ENCODE results near the gene LUC7L3.
"Not testable (repeated sequence)": the region's sequence is repeated elsewhere in the genome, so short reads cannot be mapped to it uniquely, and the experiment has no call there.

LUC7L3 gene, protein sequence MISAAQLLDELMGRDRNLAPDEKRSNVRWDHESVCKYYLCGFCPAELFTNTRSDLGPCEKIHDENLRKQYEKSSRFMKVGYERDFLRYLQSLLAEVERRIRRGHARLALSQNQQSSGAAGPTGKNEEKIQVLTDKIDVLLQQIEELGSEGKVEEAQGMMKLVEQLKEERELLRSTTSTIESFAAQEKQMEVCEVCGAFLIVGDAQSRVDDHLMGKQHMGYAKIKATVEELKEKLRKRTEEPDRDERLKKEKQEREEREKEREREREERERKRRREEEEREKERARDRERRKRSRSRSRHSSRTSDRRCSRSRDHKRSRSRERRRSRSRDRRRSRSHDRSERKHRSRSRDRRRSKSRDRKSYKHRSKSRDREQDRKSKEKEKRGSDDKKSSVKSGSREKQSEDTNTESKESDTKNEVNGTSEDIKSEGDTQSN

DNA sequence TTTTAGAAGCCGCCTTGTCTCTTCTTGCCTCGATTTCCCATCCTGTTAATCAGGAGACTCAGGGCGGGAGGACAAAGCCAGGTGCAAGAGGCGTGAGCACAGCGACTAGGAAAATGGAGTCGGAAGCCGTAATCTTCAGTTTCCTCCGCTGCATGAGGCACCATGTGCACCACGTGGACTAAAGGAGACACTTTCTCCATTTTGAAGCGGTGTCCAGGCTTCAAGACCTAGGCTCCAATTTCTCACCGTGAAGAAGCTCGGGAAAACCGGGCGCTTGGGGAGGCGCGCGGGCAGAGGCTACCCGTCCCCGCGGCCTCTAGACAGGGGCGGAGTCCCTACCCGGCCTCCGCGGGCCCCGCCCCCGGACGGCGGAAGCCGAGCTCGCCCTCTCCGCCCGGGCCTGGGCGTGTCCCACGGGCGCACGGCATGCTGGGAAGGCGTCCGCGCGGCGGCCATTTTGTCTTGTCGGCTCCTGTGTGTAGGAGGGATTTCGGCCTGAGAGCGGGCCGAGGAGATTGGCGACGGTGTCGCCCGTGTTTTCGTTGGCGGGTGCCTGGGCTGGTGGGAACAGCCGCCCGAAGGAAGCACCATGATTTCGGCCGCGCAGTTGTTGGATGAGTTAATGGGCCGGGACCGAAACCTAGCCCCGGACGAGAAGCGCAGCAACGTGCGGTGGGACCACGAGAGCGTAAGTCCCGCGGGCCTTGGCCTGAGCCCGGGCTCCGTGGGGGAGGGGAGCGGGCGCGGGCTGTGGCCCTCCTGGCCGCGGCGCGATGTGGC lies at the start of gene LUC7L3:
LUC7L3 (plus strand) TSS at position 460 of the 780 bp plus-strand sequence; CDS start at position 590, 130 bp downstream.
- peak; percentile 90 for DNase-seq

DNA sequence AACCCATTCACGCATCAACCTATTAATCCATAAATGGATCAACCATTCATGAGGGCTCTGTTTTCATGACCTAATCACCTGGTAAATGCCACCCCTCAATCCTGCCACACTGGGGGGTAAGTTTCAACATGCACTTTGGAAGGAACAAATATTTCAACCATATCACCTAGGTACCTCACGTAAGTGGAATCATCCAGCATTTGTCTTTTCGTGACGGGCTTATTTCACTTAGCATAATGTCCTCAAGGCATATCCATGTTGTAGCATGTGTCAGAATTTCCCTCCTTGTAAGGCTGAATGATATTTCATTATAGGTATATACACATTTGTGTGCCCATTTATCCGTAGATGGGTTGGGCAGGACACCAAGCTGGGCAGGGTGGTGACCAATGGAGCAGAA lies 47.3 kb upstream of the LUC7L3 start:
- DNase-seq, result no peak

DNA sequence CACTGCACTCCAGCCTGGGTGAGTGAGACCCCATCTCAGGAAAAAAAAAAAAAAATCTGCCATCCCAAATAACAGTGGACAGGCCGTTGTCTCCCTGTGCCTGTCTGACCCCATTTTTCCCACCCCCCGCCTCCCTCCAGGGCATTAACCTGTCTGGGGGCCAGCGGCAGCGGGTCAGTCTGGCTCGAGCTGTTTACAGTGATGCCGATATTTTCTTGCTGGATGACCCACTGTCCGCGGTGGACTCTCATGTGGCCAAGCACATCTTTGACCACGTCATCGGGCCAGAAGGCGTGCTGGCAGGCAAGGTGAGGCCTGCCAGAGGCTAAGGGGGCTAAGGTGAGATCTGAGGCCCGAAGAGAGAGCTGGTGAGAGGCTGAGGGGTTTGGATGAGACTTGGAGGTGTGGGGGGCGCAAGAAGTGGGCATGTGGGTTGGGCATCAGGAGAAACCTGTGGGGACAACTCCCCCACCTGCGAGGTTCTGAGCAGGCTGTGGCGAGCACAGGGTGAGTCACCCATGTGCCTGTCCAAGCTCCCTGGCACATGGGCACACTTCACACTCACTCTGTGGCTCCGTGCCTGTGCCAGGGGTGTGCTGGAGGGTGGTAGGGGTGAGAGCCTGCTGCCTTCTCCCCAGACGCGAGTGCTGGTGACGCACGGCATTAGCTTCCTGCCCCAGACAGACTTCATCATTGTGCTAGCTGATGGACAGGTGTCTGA lies 46.4 kb upstream of the LUC7L3 start:
- DNase-seq, result no peak

DNA sequence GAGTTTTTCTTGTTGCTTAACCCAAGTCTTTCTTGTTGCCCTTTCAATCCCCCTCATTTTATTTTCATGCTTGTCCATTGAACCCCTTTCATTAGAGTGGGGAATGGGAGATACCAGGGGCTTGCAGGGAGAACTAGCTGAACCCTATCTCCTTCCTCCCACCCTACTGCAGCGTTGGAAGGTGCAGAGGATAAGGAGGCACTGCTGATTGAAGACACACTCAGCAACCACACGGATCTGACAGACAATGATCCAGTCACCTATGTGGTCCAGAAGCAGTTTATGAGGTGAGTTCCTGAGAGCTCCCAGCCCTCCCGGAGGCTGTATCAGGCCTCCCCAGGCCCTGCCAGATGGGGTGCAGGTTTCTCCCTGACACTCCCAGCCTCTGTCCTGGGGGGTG lies 44.2 kb upstream of the LUC7L3 start:
- no peak for DNase-seq

DNA sequence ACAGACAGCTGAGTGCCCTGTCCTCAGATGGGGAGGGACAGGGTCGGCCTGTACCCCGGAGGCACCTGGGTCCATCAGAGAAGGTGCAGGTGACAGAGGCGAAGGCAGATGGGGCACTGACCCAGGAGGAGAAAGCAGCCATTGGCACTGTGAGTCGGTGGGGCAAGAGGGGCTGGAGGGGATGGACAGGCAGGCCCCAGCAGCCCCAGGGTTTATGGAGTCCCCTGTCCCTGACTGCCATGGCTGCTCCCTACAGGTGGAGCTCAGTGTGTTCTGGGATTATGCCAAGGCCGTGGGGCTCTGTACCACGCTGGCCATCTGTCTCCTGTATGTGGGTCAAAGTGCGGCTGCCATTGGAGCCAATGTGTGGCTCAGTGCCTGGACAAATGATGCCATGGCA lies 43.8 kb upstream of the LUC7L3 start:
- DNase-seq, result no peak

DNA sequence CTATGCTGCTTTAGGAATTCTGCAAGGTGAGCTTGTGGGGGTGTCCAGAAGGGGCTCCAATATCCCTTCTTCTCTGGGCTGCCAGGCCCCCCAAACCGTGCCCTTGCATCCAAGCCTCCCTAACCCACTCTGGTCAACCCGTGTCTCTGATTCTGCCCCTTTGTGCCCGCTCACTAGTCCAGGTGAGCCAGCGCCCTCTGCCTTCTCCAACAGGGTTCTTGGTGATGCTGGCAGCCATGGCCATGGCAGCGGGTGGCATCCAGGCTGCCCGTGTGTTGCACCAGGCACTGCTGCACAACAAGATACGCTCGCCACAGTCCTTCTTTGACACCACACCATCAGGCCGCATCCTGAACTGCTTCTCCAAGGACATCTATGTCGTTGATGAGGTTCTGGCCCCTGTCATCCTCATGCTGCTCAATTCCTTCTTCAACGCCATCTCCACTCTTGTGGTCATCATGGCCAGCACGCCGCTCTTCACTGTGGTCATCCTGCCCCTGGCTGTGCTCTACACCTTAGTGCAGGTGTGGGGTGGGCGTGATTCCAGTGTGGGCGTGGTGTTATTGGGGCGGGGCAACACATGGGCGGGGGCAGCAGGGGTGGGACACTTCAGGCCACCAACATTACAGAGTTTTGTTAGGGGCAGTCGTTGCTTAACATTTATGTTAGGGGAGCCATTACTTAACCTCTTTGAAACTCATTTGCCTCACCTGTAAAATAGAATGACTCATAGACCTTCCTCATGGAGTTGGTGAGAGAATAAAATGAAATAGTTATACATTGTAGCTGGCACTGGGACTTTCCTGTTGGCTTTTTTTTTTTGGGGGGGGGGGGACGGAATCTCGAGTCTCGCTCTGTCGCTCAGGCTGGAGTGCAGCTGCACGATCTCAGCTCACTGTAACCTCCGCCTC lies 43.1 kb upstream of the LUC7L3 start:
- no peak for DNase-seq

DNA sequence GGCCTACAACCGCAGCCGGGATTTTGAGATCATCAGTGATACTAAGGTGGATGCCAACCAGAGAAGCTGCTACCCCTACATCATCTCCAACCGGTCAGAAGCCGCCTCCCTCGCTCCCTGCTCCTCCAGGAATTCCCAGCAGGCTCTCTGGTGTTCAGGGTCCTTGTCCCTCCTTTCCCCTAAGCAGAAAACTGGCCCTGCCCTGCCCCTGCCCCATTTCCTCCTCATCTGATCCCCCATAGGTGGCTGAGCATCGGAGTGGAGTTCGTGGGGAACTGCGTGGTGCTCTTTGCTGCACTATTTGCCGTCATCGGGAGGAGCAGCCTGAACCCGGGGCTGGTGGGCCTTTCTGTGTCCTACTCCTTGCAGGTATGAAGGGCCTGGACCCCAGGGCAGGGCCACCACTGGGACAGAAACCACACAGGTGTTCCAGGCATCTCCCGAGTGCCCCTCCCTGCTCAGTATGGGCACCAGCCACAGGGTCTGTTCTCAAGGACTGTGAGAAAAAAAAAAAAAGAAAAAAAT lies 41.5 kb upstream of the LUC7L3 start:
- no peak for DNase-seq

DNA sequence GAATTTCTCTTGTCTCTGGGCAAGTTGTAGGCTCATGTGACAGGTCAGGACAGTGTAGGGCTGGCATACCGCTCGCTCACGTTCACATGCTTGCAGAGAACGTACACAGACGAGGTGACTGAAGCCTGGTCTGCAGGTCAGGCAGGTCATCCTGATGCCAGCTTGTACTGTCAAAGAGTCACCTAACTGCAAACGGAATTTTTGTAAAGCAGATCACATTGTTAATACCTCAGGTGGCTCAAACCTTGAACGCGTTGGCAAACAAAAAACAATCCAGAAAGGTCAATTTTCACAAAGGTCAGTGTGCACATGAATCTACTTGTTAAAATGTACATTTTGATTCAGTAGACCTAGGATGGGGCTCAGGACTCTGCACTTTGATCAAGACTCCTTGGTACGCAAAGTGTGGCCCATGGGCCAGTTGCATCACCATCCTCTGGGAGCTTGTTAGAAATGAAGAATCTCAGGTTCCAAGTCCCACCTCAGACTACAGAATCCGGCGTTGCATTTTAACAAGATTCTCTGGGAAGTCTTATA lies 40.3 kb upstream of the LUC7L3 start:
- no peak for DNase-seq

DNA sequence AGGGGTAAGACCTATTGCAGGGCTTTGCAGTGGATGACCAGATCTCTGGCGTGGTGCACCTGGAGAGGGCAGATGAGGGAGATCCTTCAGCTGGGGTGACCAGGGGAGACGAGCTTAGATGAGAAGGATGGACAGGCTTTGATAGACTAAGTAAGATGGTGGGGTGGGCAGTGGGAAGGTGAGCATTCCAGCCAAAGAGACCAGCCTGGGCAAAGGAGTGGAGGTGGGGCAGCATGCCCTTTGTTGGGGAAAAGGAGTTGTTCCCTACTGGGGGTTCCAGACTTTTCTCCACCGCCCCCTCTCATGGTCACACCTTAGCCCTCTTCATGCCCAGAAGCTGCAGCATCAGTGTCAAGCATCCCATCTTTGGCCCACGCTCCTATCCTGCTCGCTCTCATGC lies 39.3 kb upstream of the LUC7L3 start:
- DNase-seq, result no peak

DNA sequence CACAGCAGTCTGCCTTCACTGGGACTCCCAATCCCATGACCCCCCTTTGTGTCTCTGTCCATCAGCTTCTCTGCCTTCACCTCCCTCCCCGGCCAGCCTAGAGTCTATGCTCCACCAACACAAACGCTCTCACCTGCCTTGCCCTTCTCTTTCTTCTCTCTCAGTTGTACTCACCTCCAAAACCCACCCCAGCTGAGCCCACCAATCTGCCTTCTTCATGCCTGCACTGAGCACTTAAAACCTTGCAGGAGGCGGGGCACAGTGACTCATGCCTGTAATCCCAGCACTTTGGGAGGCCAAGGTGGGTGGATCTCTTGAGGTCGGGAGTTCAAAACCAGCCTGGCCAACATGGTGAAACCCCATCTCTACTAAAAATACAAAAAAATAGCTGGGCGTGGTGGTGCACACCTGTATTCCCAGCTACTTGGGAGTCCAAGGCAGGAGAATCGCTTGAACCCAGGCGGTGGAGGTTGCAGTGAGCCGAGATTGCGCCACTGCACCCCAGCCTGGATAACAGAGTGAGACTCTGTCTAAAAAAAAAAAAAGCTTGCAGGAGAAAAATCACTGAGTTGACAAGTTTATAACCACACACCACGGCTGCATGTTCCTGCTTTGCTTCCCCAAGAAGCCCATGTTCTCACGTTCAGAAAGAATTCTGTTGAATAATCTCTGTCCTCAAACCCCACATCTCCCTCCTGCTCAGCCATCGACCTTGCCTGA lies 38.7 kb upstream of the LUC7L3 start:
- not testable (repeated sequence) for DNase-seq

DNA sequence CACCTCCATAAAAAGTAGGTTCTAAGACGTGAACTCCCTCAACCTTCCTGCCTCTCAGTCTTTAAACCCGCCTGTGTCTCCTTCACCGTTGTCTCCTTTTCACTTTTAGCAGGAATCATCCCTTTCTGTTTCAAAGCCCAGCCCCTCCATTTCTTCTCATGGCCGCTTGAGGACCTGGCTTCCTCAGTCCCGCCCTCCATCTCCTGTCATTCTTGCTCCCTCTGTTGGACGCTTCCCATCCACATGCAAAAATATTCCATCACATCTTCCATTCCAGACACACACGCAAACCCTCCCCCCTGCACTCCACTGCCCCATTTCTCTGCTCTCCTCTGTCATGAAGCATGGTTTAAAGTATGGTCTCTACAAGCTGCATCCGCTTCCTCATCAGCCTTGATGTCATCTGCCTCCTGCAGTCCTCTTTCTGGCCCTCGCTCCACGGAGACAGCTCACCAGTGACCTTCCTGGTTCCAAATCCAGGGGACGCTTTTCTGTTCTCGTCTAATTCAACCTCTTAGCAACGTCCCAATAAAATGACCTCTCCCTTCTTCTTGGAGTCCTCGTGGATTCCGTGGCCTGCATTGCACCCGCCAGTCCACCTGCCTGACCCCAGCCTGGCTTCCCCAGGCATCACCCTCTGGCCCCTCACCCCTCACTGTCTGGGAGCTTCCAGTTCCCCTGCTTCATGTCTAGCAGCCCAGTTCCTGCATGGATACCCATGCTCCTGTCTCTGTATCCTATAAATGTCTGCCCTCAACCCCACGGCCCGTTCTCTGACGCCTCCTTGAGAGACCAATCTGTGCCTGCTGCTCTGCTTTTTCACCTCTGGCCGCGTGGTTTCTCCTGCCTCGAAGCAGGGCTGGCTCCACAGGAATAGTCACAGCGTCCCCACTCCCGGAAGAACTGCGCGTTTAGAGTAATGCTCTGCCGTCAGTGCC lies 37.9 kb upstream of the LUC7L3 start:
- no peak for DNase-seq

DNA sequence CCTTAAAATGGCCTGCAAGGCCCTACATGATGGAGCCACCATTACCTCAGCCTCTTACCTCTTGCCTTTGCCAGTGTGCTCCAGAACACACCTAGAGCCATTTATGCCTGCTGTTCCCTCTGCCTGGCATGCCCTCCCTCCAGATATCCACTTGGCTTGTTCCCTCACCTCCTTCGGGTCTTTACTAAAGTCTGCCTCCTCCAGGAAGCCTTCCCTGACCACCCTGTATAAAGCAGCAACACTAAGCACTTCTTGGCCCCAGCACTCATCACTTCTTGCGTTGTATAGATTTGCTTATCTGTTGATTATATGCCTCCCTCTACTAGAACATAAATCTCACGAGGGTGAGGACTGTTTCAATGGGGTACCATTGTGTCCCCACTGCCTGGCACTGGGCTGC lies 37.0 kb upstream of the LUC7L3 start:
- DNase-seq, result no peak

DNA sequence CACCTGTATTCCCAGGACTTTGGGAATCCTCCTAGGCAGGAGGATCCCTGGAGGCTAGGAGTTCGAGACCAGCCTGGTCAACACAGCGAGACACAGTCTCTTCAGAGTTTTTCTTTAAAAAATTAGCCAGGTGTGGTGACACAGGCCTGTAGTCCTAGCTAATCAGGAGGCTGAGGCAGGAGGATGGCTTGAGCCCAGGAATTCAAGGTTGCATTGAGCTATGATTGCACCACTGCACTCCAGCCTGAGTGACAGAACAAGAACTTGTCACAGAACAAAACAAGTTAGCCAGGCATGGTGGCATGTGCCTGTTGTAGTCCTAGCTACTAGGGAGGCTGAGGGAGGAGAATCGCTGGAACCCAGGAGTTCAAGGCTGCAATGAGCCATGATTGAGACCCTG lies 36.5 kb upstream of the LUC7L3 start:
- DNase-seq, result no peak

DNA sequence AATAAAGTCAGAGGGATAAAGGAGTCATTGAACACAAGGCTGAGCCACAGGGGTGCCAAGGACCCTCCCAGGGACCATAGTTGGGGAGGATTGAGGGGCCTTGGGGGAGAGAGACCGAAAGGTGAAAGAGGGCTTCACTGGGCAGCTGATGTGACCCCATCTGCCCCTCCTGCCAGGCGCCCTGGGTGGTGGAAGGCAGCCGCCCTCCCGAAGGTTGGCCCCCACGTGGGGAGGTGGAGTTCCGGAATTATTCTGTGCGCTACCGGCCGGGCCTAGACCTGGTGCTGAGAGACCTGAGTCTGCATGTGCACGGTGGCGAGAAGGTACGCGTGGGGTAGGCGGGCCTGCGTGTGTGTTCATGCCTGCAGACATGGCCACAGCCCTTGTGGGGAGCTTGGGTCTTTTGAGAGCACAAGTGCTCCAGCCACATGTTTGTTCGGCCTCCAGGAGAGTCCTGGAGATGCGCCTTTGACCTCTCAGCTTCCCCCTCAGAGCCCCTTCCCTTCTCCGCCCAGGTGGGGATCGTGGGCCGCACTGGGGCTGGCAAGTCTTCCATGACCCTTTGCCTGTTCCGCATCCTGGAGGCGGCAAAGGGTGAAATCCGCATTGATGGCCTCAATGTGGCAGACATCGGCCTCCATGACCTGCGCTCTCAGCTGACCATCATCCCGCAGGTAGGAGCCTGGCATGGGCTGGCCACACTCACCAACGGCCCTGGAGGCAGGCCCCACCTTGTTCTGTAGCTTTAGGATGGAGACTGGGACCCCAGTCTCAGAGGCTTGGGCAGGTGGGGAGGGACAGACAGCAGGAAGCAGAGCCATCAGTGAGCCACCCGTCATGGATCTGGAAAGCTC lies 35.7 kb upstream of the LUC7L3 start:
- DNase-seq, result no peak

DNA sequence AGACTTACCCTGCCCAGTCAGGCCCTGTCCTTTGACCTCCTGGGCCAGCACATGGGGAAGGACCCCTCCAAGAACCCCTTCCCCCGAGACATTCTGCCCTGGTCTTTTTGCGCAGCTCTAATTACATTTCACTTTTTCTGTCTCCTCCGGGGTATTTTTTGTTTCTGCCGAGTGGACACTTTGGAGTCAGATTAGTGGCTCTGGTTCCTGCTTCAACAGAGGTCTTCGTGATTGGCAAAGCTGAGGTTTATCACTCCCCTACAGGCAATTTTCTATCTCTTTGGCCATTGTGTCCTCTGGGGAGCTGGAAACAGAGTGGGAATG lies 35.2 kb upstream of the LUC7L3 start:
- DNase-seq, result no peak

DNA sequence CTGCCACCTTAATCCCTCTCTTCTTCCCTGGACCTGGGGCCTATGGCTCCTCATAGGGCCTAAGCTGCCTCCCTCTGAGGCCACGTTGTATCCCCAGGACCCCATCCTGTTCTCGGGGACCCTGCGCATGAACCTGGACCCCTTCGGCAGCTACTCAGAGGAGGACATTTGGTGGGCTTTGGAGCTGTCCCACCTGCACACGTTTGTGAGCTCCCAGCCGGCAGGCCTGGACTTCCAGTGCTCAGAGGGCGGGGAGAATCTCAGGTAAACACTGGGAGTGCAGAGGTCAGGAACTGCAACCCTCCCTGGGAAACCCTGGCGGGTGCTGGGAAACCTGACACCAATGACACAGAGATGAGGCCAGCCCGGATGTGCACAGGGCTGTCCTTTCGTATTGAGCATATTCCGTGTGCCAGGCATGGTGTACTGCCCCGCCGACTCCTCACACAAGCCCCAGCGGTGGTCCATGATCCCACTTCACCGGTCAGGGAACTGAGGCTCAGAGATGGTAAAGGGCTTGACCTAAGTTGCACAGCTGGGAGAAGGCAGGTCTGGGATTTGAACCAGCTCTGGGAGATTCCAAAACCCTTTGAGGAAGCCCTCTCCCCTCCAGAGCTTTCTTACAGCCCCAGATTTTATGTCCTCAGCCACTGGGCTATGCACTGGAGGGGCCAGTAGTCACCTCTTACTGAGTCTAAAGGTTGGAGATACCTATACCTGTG lies 34.6 kb upstream of the LUC7L3 start:
- peak; percentile 43 for DNase-seq

DNA sequence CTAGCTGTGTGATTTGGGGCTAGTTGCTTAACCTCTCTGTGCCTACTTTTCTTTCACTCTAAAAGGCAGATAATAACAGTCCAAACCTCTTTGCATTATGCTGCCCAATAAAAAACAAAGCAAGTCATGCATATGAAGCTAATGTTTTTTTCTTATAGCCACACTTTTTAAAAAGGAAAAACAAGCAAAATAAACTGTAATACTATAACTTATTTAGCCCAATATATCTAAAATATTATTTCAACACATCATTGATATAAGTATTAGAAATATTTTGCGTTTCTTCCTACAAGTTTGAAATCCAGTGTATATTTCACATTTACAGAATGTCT lies 34.1 kb upstream of the LUC7L3 start:
- no peak for DNase-seq

DNA sequence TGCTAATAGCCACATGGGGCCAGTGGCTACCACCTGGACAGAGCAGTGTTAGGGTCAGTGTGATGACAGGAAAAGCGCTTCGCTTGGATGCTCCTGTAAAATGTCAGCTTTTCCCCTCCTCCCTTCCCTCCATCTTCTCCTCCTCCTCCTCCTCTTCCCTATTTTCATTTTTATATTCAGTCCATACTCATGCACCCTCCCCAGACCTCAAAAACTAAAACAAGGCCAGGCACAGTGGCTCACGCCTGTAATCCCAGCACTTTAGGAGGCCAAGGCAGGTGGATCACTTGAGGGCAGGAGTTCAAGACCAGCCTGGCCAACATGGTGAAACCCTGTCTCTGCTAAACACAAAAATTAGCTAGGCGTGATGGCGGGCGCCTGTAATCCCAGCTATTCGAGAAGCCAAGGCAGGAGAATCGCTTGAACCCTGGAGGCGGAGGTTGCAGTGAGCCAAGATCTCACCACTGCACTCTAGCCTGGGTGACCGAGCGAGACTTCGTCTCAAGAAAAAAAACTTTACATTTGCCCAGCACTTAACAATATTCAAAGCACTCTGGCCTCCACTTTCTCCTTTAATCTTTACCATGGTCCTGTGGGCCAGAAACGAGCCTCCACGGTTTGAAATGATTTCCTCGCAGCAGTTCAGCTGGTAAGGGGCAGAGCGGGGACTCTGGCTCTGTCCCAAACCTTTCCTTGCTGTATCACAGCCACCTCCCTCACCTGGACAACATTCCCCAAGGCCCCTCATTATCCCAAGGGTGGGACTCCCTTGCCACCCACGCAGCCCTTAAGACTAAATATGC lies 33.5 kb upstream of the LUC7L3 start:
- no peak for DNase-seq
